GM18508 (cell line): ENCODE measurements around the gene APH1A.
"Not testable (repeated sequence)": the region's sequence is repeated elsewhere in the genome, so short reads cannot be mapped to it uniquely, and the experiment has no call there.

ENCODE experiments used
- ATAC-seq: cut with Tn5 transposase; IDR thresholded peaks from one replicate; pipeline ENCODE4 v1.9.1; 2021; ENCODE audit warnings: moderate number of reproducible peaks; ENCODE audit not compliant: insufficient read depth, unreplicated experiment

APH1A gene

DNA sequence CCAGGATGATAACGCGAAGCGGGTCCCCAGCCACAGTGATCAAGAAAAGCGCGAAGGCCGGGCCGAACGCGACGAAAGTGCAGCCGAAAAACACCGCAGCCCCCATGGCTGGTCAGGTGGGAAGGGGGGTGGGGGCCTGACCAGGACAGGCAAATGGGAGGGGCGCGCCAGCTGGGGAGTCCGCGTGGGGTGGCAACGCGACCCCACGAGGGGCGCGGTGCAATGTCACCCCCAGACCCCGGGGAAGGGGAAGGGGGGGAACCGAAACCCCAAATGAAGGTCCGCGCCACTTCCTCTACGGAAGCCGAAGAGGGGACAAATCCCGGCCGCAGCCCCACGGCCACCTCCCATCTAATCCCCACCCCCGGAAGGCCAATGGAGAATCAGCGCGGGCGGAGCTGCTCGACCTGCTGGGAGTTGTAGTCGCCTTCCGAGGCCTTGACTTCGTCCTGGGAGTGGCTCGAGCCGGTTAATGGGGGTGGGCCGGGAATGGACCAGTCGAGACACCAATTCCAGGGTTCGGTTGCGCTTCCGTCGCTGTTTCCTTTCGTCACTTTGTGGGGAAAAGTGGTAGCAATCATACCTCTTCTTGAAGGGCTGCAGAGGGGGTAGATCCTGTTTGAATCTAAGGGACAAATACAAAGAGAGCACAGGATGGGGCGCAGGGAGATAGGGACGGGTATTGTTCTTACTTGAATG is at the start of gene APH1A:
Gene APH1A (minus strand): TSS at position 312 of the 699 bp plus-strand sequence. CDS start 206 bp downstream, at position 106.
- ATAC-seq, result peak; percentile 60

DNA sequence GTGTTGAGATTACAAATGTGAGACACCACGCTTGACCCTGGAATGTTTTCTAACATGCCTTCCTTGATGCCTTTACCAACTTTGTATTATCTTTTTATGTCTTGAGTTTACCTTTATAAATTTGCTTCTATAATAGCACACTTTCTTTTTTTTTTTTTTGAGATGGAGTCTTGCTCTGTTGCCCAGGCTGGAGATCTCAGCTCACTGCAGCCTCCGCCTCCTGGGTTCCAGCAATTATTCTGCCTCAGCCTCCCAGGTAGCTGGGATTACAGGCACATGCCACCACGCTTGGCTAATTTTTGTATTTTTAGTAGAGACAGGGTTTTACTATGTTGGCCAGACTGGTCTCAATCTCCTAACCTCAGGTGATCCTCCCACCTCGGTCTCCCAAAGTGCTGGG is 45.9 kb upstream of the APH1A start:
- ATAC-seq, result not testable (repeated sequence)

DNA sequence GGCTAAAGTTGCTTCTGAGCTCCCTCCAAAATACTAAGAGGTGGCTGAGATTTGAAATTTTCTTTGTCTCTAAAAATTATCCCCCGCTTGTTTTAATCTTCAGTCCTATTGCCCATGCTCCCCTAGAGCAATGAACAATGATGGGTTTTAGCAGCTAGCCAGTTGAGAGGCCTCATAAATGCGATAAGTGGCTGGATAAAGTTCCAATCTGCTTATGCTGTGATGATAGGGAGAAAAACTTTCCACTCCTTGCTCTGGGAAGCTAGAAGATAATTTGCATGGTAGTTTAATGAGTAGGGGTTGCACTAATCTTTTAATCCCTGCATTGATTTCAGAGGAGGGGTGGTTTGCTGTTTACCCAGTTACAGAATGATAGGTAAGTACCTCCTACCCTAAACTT is 42.9 kb upstream of the APH1A start:
- no peak for ATAC-seq

DNA sequence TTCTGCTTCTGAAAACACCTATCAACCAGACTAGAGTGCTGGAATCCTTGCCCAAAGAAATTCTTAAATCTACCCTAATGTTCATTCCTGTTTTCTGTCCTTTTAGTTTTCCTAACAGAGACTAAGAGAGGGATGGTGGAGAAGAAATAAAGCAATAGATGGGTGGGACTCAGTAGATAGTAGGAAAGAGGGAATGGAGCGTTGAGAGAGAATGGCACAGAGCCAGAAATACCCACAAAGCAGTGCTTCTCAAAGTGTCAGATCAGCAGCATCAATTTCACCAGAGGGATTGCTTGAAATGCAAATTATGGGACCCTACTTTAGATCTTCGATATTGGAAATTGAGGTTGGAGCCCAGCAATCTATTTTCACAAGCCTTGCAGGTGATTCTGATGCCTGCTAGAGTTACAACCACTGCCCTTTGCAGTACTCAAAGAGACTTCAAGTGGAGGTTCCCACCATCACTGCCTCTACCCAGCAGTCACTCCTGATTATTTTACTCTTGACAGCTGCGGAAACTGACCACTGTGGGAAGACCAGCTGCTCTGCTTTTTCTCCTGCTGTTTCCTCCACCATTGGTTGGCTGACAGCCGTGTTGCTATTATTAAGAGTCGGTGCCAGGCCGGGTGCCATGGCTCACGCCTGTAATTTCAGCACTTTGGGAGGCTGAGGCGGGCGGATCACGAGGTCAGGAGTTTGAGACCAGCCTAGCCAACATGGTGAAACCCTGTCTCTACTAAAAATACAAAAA is 41.1 kb upstream of the APH1A start:
- ATAC-seq, result no peak

DNA sequence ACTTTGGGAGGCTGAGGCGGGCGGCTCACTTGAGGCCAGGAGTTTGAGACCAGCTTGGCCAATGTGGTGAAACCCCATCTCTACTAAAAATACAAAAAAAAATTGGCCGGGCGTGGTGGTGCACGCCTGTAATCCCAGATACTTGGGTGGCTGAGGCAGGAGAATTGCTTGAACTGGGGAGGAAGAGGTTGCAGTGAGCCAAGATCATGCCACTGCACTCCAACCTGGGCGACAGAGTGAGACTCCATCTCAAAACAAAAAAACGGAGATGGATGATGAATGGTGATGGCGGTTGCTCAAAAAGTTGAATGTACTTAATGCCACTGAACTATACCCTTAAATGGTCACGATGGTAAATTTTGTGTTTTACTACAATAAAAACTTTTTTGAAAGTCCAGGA is 39.8 kb upstream of the APH1A start:
- not testable (repeated sequence) for ATAC-seq

DNA sequence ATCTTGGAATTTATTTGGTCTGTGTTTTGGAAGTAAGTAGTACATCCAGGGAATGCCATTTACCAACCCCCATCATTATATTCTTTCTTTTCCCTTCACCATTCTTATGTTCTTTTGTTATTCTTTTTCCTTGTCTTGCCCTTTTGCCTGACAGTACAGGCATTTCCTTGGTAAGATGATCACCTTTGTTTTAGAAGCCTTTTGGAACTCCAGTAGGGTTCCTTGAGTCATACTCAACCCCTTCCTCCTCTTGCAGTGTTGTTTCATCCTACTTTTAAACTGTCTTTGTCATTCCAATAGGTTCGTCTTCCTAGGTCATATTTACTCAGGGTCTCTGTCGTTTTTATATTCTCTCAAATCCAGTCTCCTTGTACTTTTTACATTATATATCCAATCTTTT is 34.1 kb upstream of the APH1A start:
- ATAC-seq, result no peak

DNA sequence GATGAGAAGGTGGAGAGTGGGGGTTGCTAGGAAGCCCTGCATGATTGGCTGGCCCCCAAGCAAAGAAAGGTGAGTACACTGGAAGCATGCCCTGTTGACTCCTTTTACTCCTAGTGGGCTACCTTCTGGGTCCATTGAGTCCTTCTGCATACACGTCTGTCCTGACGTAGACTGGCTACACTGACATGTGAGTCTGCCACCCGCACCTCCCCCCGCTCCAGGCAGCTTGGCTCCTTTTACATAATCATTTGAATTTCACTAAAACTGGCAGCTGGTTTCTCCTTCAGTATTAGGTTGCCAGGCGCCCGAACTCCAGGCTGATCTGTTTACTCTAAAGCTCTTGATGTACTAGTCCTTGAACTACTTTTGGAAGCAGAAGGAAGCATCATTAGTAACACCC is 33.5 kb upstream of the APH1A start:
- no peak for ATAC-seq

DNA sequence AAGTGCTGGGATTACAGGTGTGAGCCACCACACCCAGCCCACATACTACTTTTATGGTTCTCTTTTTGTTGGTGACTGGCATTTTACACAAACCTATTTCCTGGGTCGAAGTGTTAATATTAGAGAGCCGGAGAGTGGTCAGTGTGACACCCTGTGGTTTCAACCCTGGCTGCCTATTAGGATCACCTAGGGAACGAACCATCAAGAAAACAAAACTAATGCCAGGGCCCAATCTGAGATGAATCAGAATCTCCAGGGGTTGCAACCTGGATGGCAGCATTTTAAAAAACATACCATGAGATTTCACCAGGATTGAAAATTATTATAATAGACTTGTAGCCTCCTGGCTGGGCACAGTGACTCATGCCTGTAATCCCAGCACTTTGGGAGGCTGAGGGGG is 30.9 kb upstream of the APH1A start:
- ATAC-seq, result no peak

DNA sequence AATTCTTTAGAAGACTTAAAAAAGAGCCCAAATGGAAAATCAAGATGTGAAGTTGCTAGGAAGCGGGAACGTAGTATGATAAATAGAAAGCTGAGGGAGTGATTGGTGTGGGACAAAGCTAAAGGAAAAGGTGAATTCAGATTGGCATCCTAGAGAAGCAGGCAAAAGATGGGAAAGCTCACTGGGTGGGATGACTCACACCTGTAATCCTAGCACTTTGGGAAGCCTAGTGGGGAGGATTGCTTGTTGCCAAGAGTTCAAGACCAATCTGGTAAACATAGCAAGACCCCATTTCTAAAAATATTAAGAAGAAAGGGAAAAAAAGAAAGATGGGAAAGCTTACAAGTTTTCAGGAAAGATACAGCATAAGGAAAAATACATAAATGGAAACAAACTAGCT is 26.7 kb upstream of the APH1A start:
- no peak for ATAC-seq

DNA sequence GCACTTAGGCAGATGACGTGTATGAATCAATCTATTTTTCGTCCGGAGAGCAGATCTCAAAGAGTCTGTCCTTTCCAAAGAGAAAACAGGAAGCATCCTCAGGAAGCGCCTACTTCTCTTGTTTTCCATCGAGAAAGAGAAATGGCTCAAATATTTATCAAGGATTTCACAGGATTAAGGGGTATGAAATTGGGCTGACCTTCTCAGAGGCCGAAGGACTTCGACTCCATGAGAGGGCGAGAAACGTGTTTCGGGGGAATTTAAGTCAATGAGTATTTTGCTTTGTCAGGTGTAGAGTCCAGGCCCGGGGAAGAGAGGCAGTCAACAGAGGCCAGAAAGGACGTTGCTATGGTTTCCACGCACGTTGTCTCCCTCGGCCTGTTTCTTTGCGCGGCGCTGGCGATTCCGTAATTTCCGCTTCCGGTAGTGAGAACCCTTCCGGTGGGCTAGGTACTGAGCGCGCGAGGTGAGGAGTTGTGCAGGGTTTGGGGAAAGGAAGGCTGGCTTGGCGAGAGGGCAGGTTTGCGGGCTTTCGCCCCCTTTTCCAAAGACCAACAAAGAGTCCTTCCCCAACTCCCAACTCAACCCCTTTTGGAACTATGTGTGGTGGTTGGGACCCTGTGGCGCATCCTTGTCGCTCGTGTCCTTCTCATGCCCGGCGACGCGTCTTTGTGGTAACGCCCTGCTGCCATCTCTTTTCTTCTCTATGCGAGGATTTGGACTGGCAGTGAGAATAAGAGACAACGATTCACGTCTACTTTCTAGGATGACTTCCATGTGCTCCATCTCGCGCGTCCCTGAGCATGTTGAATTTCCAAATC is 24.8 kb upstream of the APH1A start, which contains the start of gene MRPS21:
Gene MRPS21 (plus strand): TSS at position 429 of the 821 bp plus-strand sequence. CDS start 506 bp downstream, outside the sequence.
- ATAC-seq, result no peak

DNA sequence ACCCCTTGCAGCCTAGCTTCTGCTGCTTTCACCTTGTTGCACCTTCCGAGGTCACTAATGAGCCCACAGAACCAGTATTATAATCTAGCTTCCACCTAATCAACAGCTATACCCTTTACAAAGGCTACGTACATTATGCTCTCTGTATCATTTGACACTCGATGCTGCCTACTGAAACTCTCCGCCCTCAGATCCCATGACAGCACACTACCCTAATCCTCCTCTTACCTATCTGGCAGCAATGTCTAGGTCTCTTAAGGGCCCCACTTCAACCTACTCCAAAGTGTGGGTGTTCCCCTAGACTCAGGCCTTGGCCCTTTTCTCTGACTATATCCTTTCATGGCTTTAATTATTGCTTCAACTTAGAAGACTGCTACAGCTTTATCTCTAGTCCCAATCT is 20.0 kb upstream of the APH1A start:
- ATAC-seq, result no peak

DNA sequence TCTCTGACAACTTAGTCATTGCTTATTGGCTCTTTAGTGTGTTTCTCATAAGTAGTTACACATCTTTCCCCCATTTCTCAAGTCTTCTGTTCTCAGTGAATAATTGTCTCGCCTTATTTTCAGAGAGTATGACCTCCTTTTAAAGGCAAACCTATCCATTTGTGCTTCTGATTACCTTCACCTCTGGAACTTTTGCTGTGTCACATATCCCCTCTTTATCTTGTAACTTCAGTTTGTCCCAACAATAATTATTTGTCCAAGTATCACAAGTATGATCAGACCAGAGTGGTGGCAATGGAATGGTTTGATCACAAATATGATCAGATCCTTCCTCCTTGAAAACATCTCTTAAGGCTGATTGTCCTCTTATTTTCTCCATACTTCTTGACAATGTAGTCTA is 19.6 kb upstream of the APH1A start:
- no peak for ATAC-seq

DNA sequence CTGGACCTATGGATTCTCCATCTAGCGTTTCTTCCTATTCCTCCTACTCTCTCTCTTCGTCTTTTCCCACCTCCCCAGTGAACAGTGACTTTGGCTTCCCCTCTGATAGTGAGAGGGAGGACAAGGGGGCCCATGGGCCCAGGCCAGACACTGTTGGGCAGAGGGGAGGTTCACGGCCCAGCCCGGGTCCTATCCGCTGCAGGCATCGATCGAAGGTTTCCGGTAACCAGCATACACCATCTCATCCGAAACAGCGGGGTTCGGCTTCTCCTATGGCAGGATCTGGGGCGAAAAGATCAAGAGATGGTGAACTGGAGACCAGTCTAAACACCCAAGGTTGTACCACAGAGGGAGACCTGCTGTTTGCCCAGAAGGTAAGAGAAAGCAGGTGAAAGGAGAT is 14.4 kb upstream of the APH1A start:
- no peak for ATAC-seq

DNA sequence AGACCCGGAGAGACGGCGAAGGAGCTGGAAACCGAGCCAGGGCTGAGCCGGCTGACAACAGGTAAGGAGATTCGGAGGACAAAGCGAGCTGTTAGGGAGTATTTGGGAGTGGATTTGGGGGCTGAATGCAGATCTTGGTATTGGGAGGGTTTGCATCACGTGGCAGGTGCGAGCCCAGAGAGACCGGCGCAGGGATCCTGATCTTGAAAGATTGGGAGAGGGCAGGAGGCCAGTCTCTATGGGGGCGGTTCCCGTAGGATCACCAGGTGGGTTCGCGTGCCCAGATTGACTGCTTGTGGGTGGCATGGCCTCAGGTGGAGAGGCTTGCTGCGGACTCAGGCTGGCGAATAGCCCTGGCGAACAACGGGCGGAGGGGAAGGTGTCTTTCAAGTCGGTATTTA is 13.7 kb upstream of the APH1A start:
- no peak for ATAC-seq

DNA sequence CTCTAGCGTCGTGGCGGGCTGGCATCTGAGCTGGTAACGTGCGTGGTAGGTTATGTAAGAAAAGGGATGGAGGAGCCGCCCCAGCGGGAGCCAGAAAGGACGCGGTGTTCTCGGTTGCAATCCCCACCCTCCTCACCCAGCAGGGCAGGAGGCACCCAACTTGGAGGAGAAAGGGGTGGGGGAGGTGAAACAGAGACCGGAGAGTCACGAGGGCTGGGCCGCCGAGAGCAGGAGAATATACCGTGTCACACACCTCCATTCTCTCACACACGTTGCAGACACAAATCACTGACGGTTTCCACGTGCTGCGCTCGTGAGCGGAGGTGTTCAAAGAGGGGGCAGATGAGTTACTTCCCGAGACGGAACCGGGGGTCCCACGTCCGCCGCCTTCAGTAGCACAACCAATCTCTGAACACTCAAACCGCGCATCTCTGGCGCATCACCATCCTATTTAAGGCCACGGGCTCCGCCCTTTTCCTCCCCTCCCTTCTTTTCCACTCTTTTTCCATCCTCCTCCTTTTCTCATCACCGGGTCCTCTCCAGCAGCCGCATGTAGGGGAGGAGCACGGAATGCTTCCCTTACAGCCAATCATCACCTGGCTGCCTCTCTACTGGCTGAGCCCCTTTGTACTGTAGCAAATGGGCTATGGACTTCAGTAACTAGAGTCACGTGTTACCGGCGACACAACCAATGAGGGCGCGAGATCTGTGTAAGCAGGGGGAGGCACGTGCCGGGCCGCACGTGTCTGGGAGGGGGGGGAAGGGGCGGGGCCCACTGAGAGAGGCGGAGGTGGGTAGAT is 13.1 kb upstream of the APH1A start, which contains the start of gene CIART:
Gene CIART (plus strand): TSS at position 797 of the 800 bp plus-strand sequence. CDS start 714 bp downstream, outside the sequence.
- ATAC-seq, result no peak

DNA sequence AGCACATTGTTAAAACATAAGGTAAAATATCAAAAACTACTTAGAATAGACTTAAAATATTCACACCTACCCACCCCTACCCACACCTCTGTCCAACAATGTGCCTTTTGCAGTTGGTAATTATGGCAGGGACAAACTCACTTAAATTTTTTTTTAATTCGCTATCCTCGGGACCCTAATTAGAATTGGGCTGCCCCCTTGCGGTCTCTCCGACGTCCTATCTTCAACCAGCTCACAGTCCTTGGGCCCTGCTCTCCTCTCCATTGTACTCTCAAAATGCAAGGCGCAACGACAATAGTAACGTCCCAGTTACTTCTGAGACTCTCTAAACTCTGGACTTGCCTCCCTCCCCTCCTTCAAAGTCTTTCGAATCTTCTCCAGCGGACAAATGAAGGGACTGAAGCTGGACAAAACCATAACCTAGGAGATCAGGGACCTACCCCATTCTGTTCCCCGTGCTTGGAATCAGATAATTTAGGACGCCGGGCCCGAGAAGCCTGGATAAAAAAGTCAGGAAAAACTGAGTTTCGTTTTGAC is 12.5 kb upstream of the APH1A start:
- no peak for ATAC-seq

DNA sequence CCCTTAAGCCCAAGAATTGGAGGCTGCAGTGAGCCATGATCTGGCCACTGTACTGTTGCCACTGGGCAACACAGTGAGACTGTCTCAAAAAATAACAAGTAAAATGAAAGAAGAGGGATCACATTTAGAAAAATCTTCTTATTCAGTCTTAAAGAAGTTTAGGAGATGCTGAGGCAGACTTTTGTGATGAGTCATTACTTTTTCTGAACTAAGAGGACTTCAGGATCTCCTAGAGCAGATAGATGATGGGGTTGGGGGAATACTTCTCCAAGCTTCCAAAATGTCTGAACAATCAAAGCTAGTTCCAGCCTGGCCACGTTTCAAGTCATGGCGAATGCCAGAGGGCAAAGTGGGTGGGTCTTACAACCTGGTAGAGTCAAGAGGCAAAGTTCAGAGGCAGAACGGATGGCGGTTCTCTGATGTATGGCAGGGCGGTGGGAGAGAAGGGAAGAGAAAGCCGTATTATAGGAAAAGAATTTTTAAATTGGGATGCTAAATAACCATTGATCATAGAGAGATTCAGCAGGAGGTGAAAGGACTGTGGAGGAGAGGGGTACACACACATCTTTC is 11.4 kb upstream of the APH1A start:
- ATAC-seq, result no peak

DNA sequence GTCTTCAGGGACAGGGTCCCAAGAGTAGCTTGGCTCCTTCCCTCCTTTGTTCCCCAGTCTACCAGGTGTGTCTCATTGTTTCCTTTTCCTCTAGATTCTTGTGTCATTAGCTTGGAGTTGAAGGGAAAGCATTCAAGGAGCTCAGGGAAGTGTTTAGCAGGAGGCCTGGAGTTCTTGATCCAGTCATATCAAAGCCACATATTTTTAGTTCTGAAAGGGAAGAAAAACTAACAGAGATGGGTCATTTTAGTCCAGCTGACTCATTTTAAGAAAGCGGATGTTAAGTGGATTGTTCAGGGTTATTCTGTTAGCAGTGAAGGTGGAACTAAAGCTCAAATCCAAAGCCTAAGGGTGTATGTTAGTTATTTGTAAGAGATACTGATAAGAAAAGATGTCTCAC is 4.5 kb upstream of the APH1A start:
- ATAC-seq, result no peak

DNA sequence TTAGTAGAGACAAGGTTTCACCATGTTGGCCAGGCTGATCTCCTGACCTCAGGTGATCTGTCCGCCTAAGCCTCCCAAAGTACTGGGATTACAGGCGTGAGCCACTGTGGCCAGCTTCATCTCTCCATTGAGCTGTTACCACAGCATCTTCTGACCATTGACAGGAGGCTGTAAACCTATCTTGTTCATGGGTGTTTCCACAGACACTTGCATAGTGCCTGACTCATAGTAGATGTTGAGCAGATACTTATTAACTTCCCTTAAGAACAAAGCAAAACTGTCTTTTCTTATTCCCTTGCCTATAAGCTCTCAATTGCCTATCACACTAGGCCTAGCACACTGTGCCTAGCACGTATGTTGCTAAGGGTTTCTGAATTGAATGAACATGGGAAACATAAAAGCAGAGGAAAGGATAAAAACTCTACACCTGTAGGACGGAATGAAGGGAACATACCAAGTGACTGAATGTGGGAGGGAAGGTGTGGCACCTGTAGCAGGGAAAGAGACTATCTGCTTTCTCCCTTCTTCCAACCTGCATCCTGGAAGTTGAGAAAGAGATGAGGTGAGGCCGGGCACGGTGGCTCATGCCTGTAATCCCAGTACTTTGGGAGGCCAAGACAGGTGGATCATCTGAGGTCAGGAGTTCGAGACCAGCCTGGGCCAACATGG is 2.6 kb upstream of the APH1A start:
- ATAC-seq, result no peak
